Epithelial cell of proximal tubule (primary cell): Measurements from ENCODE around the gene ARF1. TPM values are rescaled to one million over a fixed set of nuclear protein-coding genes. Genes with fewer than 3 reads are reported as not detected.
A peak's percentile ranks its signal among the peaks of the same experiment; 100 is the strongest.

Experiments
- DNase-seq: peaks from one replicate; pipeline ENCODE4 v3.0.0-alpha.2; 2011; ENCODE audit warnings: low read depth
- H3K4me3 ChIP-seq: 2 replicates; pipeline ENCODE4 v1.5.1; 2011; ENCODE audit warnings: low read depth, mild to moderate bottlenecking, low read length
- CTCF ChIP-seq: conservative IDR thresholded peaks from 2 replicates; pipeline ENCODE4 v1.5.1; 2012; ENCODE audit warnings: low read depth, mild to moderate bottlenecking, low read length
- total RNA-seq: library from RNA; depleted of rRNA; stranded (reverse); fragments of >200 nt; gene quantifications from 2 replicates; pipeline ENCODE4 v1.2.3, GENCODE V29; 2015

Gene ARF1
- total RNA-seq, 1 donor from 2014 or later = 303 TPM

DNA sequence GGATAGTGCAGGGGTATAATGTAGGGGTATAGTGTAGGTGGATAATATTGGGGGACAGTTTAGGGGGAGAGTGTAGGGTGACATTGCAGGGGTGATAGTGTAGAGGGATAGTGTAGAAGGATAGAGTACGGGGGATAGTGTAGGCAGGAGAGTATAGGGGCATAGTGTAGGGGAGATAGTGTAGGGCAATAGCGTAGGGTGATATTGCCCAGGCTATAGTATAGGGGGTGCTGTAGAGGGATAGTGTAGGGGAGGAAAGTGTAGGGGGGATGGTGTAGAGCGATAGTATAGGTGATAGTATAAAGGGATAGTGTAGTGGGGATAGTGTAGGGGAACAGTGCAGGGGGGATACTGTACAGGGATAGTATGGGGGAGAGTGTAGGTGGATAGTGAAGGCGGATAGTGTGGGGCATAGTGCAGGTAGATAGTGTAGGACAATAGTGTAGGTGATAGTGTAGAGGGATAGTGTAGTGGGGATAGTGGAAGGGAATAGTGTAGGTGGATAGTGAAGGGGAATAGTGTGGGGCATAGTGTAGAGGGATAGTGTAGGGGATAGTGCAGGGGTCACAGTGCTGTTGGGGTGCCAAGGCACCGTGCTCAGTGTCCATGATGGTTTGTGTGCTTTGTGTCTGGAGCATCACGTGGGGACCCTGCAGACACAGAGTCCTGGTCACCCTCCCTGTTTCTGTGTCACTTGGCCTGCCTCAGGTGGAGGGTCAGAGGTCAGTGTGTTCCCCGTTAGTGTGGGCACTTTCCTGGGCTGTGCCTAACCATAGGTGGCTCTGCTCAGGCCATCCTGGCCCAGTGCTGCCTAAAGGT, 10.5 kb upstream of the ARF1 start:
- no peak for DNase-seq
- no peak for TF ChIP-seq CTCF
- H3K4me3 ChIP-seq = no peak overlapping the region

GRCh38 chr1:228072658-228073043, 9.9 kb upstream of the ARF1 start:
- TF ChIP-seq CTCF = no peak
- DNase-seq = no peak

DNA sequence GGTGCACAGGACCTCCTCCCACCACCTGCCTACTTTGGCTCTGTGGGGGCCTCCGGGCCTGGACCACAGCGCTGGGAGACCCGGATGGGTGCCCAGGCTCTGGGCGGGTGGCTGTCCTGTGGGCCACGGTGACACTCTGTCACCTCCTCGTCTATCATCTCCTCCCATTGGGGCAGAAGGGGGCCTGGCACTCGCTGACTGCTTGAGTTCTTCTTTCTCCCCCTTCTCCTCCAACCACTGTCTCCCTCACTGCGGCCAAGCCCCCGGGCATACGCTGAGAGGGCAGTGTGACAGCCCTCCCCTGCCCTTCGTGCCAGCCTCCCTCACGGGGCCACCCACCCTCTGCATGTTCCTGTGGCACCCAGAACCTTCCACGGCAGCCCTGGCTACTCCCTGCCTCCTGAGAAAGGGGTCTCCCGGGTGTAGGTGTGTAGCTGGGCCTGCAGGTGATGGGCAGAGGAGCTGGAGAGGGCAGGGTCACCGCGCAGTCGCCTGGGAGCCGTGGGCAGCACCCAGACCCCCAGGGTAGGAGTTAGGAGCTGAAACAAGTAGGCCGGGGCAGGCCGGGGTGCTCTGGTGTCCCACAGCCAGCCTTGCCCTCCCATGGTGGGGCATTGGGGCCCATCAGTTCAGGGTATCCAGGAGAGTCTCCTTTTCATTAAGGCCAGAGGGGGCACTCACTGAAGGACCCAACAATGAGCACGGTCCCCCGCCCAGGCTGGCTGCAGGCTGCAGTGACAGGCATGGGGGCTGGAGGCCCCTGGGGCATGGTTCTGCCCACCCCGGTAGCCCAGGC, 9.2 kb upstream of the ARF1 start:
- TF ChIP-seq CTCF = no peak
- DNase-seq = no peak

More at GRCh38 chr1:228072658-228073043, 9.9 kb upstream of the ARF1 start:
- no peak overlapping the region for H3K4me3 ChIP-seq

DNA sequence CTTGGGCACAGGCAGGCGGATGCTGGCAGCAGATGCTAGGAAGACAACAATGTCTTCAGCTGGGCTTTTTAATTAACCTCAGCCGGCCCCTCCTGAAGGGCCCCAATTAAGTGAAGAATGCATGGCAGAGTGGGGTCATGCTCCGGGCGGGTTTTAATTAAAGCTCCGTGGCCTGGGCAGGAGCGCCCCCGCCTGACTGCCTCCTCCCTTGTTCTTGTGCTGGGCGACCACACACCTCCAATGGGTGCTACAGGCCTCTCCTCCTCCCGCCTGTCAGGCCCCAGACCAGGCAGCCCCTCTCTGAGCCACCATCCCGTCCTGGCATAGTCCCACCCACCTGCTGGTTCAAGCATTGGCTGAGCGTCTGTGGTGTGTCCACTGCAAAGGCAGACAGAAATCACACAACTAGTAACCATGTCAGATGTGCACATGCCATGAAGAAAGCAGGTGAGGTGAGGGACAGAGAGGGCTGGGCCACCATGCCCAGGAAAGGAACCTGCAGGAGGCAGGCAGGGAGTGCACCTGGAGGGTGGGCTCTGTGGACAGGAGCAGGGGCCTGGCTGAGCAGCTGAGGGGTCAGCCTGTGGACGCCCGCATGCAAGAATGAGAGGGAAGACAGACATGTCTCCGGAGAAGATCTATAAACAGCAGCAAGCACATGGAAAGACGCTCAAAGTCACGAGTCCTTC, 8.5 kb upstream of the ARF1 start:
- DNase-seq = no peak
- H3K4me3 ChIP-seq = no peak overlapping the region
- peak; percentile 26 for TF ChIP-seq CTCF

More for the DNA sequence above, 9.2 kb upstream of the ARF1 start:
- no peak overlapping the region for H3K4me3 ChIP-seq

DNA sequence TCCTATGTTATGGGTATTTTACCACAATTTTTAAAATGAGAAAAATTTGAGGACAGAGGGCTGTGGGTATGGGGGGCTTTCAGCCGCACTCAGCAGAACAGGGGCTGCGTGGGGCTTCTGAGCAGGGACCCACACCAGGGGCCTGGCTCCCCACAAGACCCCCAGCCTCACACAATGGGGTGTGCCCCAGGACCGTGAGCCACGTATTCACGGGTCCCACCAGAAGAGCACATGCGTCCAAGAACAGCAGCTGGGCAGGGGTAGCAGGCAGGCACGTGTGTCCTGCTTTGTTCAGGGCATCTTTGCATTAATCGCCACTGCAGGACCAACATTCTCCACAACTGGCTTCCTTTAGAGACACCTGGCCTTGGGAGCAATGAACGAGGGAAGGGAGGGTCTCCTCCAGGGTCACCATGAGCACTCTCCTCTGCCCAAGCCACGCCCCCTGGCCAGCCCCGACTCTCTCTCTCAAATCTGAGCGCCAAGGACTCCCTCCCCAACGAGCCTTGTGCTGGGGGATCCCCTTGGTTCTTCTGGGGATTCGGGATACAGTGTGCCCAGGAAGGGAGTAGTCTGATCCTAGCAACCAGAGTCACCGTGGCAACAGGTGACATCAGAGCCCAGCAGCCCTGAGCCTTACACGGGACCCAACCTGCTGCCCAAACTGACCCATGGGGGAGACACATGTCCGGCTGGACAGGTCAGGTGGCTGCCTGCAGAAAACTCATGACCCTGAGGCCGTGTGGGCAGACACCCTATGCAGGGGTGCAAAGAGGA, 7.4 kb upstream of the ARF1 start:
- DNase-seq = no peak
- no peak for TF ChIP-seq CTCF
- no peak overlapping the region for H3K4me3 ChIP-seq

- TF ChIP-seq CTCF = no peak
- no peak for DNase-seq
- no peak overlapping the region for H3K4me3 ChIP-seq
These were observed 6.7 kb upstream of the ARF1 start for GRCh38 chr1:228075801-228076271.
